ENCODE results near the gene SLC38A5. TPM values are rescaled to one million over a fixed set of nuclear protein-coding genes. Genes with fewer than 3 reads are reported as not detected.

The SLC38A5 gene
- total and polyA plus RNA-seq, 2 donors (not counting 3 experiments of a cell fraction or from before 2014, with no cell fraction given), result 21.6 to 28.8 TPM

GRCh38 chrX:48509245-48509590 is 39.2 kb upstream of the SLC38A5 start:
- no TSS peak for BruUV-seq (replicated peaks)
- ChIA-PET POLR2A (no interaction called here), CTCF (no interaction called here)
- dilution Hi-C loops (cut with MboI; ENCODE audit: extremely low pct_ligation_motif_present, low sequenced_read_pairs), result no loop called here
- H3K9me3 ChIP-seq (replicated peaks; ENCODE audit: control insufficient read depth, insufficient read depth, low read length), result no peaks in the 10 kb centered on the region
- no peak for DNase-seq (ENCODE audit: low read depth, low spot score)
- H2AFZ ChIP-seq (ENCODE audit: low read depth, low read length), result peak overlapping the region; percentile 61
- peak overlapping the region; percentile 46 to 83 (median 55) for H3K4me3 ChIP-seq (replicated peaks in 1 of 3; ENCODE audit: insufficient read depth in 1 of 3, low read depth in 1 of 3, low read length in 3 of 3)
- no peaks in the 10 kb centered on the region for H3K79me2 ChIP-seq (ENCODE audit: control insufficient read depth, insufficient read depth, low read length)
- TF ChIP-seq CTCF (IDR thresholded peaks at IDR 0.05; ENCODE audit: extremely low read depth in 1 of 2, insufficient read depth in 1 of 2, low read depth in 1 of 2, low read length in 2 of 2) (no peak), EZH2 (IDR thresholded peaks at IDR 0.05; ENCODE audit: borderline replicate concordance, low read depth, low read length, severe bottlenecking) (no peak), FOS (IDR thresholded peaks at IDR 0.05; ENCODE audit: borderline replicate concordance, insufficient read depth, low read length) (no peak), MYC (IDR thresholded peaks at IDR 0.05; ENCODE audit: low read depth, low read length) (no peak), MAX (IDR thresholded peaks at IDR 0.05; ENCODE audit: insufficient read depth, insufficient read length) (no peak), GATA2 (IDR thresholded peaks at IDR 0.05; ENCODE audit: insufficient read depth, insufficient read length, low read depth, low read length) (no peak), POLR2AphosphoS5 (IDR thresholded peaks at IDR 0.05; ENCODE audit: insufficient read depth, low read depth, low read length) (no peak), JUN (IDR thresholded peaks at IDR 0.05; ENCODE audit: borderline replicate concordance, insufficient read depth, insufficient read length, low read depth) (no peak), POLR2A (IDR thresholded peaks at IDR 0.05; ENCODE audit: low read depth, low read length) (no peak)
- H4K20me1 ChIP-seq (replicated peaks; ENCODE audit: control insufficient read depth, extremely low read depth, insufficient read depth, low read length), result no peaks in the 10 kb centered on the region
- H3K4me1 ChIP-seq (ENCODE audit: control insufficient read depth, extremely low read depth, insufficient read depth, low read length), result no peaks in the 10 kb centered on the region
- FAIRE-seq, result peak; percentile 67
- H3K36me3 ChIP-seq (ENCODE audit: control insufficient read depth in 2 of 2, extremely low read depth in 1 of 2, insufficient read depth in 2 of 2, low read length in 2 of 2), result peaks cover 0 to 2% of the 10 kb centered on the region in 2 experiments
- no peak overlapping the region for H3K27ac ChIP-seq (ENCODE audit: insufficient read depth, low read depth, low read length)
- H3K9ac ChIP-seq (replicated peaks; ENCODE audit: extremely low read depth, insufficient read depth, low read length), result peak overlapping the region; percentile 40
- peak overlapping the region; percentile 3 for H3K4me2 ChIP-seq (ENCODE audit: insufficient read depth, low read length)
- no peaks in the 10 kb centered on the region for H3K9me1 ChIP-seq (replicated peaks; ENCODE audit: control insufficient read depth, extremely low read depth, insufficient read depth, low read length)
- H3K27me3 ChIP-seq (ENCODE audit: control insufficient read depth in 2 of 2, insufficient read depth in 2 of 2, low read length in 2 of 2), result no peaks in the 10 kb centered on the region
- intact Hi-C loops (cut with micrococcal nuclease), result no loop called here
